Breast epithelium (tissue), 3 donors: ENCODE data around the gene TMEM163.

Source experiments
- CTCF ChIP-seq, 3 donors: fragments of 450-650 bp; IDR thresholded peaks; one replicate each; pipeline ENCODE4 v1.5.1; 2016 to 2017; ENCODE audit warnings: antibody characterized with exemption in 3 of 3, mild to moderate bottlenecking in 3 of 3, moderate library complexity in 3 of 3
- POLR2AphosphoS5 ChIP-seq, 3 donors: sonication (generic); formaldehyde crosslinking; IDR thresholded peaks; one replicate each; pipeline ENCODE4 v1.6.1; 2017; ENCODE audit warnings: antibody characterized with exemption in 3 of 3

GRCh38 chr2:134518101-134518500 lies 200.7 kb downstream of the TMEM163 start:
- no peak for TF ChIP-seq CTCF (IDR thresholded peaks at IDR 0.05)
- TF ChIP-seq POLR2AphosphoS5 (IDR thresholded peaks at IDR 0.05), result no peak
